ENCODE measurements around the gene RRAGC. TPM values are rescaled to one million over a fixed set of nuclear protein-coding genes. Genes with fewer than 3 reads are reported as not detected.

Gene RRAGC
- total RNA-seq, result 34.7 and 39.4 TPM in 2 replicates

GRCh38 chr1:38859561-38860453, at the start of gene RRAGC:
TSS of gene RRAGC (minus strand) at chr1:38859772. CDS start at chr1:38859646, 126 bp downstream.

GRCh38 chr1:38881487-38881886, 21.9 kb upstream of the RRAGC start, which contains the start of gene GJA9:
TSS of gene GJA9 (minus strand) at chr1:38881587. CDS start at chr1:38876098, 5,489 bp downstream.

GRCh38 chr1:38873027-38873969, 13.7 kb upstream of the RRAGC start, which contains the start of gene MYCBP:
TSS of gene MYCBP (minus strand) at chr1:38873348. CDS start at chr1:38873305, 43 bp downstream.

Other genes with a start within 250 kb of the RRAGC start
- gene MYCBP, start 13.6 kb upstream of the RRAGC start, total RNA-seq, result 2.7 and 4.3 TPM in 2 replicates
- gene GJA9, start 21.8 kb upstream of the RRAGC start, total RNA-seq, result 0.07 TPM in 1 of 2 replicates, not detected in the other
- gene RHBDL2, start 82.1 kb upstream of the RRAGC start, total RNA-seq, result 0.46 and 0.91 TPM in 2 replicates
- gene AKIRIN1, start 131.5 kb upstream of the RRAGC start, total RNA-seq, result 45.0 and 49.9 TPM in 2 replicates
- 272 and 330 TPM in 2 replicates for gene NDUFS5, start 166.6 kb upstream of the RRAGC start, total RNA-seq